Tibial artery (tissue), 4 donors: Measurements from ENCODE around the gene DAPK2.
A peak's percentile ranks its signal among the peaks of the same experiment; 100 is the strongest.

ENCODE experiments used
- DNase-seq, 2 donors: peaks; one replicate each; pipeline ENCODE4 v3.0.0-alpha.2; 2019
- H3K27ac ChIP-seq, 2 donors: fragments of 200-600 bp; sonication (generic) in 1 of 2; 1 replicate in 1 of 2; 2 replicates in 1 of 2; pipeline ENCODE4 v1.5.1; 2018 to 2019; ENCODE audit warnings: mild to moderate bottlenecking in 1 of 2
- H3K27me3 ChIP-seq, 2 donors: fragments of 200-600 bp; sonication (generic) in 1 of 2; one replicate each; pipeline versions ENCODE4 v1.5.1 to v1.6.0; 2016 to 2019
- H3K36me3 ChIP-seq, 3 donors: fragments of 200-600 bp; sonication (generic) in 2 of 3; one replicate each; pipeline ENCODE4 v1.5.1; 2016 to 2019; ENCODE audit warnings: mild to moderate bottlenecking in 2 of 3
- H3K4me1 ChIP-seq, 4 donors: fragments of 200-600 bp; sonication (generic) in 2 of 4; 1 replicate in 3 of 4; 2 replicates in 1 of 4; pipeline ENCODE4 v1.5.1; 2016 to 2019
- H3K4me3 ChIP-seq, 2 donors: fragments of 200-600 bp; sonication (generic) in 1 of 2; 1 replicate in 1 of 2; 2 replicates in 1 of 2; pipeline ENCODE4 v1.5.1; 2018 to 2019; ENCODE audit warnings: mild to moderate bottlenecking in 2 of 2
- H3K9me3 ChIP-seq, 3 donors: fragments of 200-600 bp; sonication (generic) in 1 of 3; one replicate each; pipeline ENCODE4 v1.5.1; 2016 to 2019
- CTCF ChIP-seq, 2 experiments: fragments of 200-600 bp in 1 of 2; fragments of 450-650 bp in 1 of 2; IDR thresholded peaks; one replicate each; pipeline ENCODE4 v1.5.1; 2017 to 2019; ENCODE audit warnings: antibody characterized with exemption in 2 of 2, mild to moderate bottlenecking in 1 of 2, moderate library complexity in 1 of 2
- intact Hi-C: fragments of 100-400 bp; cut with DNase I; formaldehyde crosslinking; loops from one replicate; pipeline ENCODE4 v1.15.0; 2023; ENCODE audit warnings: low total_unique reads

The DAPK2 gene

GRCh38 chr15:63899193-63899592 lies 147.1 kb downstream of the DAPK2 start:
- DNase-seq: peak; percentile 45 to 64
- no peaks in the 10 kb centered on the region for H3K36me3 ChIP-seq
- TF ChIP-seq CTCF (IDR thresholded peaks at IDR 0.05): no peak
- no peak overlapping the region for H3K4me3 ChIP-seq
- H3K4me1 ChIP-seq: peaks cover 0 to 10% (median 0%) of the 10 kb centered on the region in 4 donors
- intact Hi-C loops: no loop called here
- no peaks in the 10 kb centered on the region for H3K9me3 ChIP-seq
- no peaks in the 10 kb centered on the region for H3K27me3 ChIP-seq
- no peak overlapping the region for H3K27ac ChIP-seq

DNA sequence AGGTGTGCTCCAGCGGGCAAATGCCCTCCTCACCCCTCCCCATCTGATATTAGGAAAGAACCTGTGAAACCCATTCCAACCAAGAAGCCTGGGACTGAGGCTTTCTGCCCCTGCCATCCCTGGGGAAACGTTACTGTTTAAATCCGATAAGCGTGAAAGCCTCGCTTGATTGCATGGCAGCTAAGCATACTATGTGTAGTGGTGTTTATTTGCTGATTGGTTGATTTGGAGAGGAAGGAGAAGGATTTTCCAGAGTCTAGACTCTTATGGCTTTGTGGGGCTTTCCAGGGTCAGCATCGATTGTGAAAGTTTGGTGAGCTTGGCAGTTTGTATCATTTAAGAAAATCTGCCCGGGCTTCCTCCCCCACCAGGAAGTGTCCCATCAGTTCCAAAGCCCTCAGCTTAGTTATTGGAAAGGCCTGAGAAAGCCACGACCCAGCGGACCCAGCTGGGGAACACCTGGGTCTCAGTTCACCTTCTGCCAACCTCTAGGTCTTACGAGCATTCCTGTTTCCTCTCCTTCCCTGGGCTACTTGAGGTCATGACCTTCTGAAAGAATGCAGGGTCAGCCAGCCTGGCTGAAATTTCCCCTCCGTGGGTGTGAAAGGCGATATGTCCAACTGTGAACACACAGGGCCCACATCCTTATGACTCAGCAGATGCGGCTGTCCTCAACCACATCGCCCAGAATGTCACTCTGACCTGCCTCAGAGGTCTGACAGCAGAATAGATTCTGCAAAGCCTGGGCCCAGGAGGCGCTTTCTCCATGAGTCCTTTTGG lies 149.8 kb downstream of the DAPK2 start:
- TF ChIP-seq CTCF (IDR thresholded peaks at IDR 0.05): no peak
- intact Hi-C loops: no loop called here
- Histone ChIP-seq H3K4me1 (peaks cover 0 to 10% (median 0%) of the 10 kb centered on the region in 4 donors), H3K4me3 (no peak overlapping the region), H3K27ac (no peak overlapping the region), H3K27me3 (no peaks in the 10 kb centered on the region), H3K9me3 (no peaks in the 10 kb centered on the region), H3K36me3 (no peaks in the 10 kb centered on the region)
- peak; percentile 64 to 65 for DNase-seq

GRCh38 chr15:63895787-63896218 lies 150.5 kb downstream of the DAPK2 start:
- intact Hi-C loops: no loop called here
- peaks cover 0 to 10% (median 0%) of the 10 kb centered on the region in 4 donors for H3K4me1 ChIP-seq

DNA sequence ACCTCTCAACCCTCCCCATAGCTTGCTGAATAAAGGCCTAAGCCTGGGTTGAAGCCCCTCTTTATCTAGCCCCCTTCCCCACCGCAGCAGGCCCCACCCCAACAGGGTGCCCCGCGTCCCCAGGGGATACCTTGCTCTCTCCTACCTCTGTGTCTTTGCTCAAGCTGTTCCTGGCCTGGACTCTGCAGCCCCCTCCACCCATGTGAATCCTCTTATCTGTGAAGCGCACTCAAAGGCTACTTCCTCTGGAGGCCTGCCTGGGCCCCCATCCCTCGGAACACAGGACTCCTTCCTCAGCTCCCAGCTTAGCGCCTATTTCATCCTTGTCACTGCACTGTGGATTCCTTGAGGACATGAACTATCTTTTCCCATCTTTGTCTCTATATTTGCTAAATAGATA lies 151.1 kb downstream of the DAPK2 start:
- Histone ChIP-seq H3K27ac (no peak overlapping the region), H3K9me3 (no peaks in the 10 kb centered on the region), H3K4me3 (no peak overlapping the region), H3K4me1 (peaks cover 0 to 10% (median 0%) of the 10 kb centered on the region in 4 donors), H3K27me3 (no peaks in the 10 kb centered on the region), H3K36me3 (no peaks in the 10 kb centered on the region)
- intact Hi-C loops: no loop called here
- no peak for TF ChIP-seq CTCF (IDR thresholded peaks at IDR 0.05)
- peak in 1 of 2 donors; percentile 43 for DNase-seq

More at GRCh38 chr15:63895787-63896218, 150.5 kb downstream of the DAPK2 start:
- Histone ChIP-seq H3K36me3 (no peaks in the 10 kb centered on the region), H3K9me3 (no peaks in the 10 kb centered on the region), H3K27me3 (no peaks in the 10 kb centered on the region), H3K4me3 (no peak overlapping the region), H3K27ac (no peak overlapping the region)
- DNase-seq: peak in 1 of 2 donors; percentile 57
- no peak for TF ChIP-seq CTCF (IDR thresholded peaks at IDR 0.05)

GRCh38 chr15:63894662-63894949 lies 151.7 kb downstream of the DAPK2 start:
- Histone ChIP-seq H3K36me3 (no peaks in the 10 kb centered on the region), H3K4me1 (peaks cover 0 to 10% (median 0%) of the 10 kb centered on the region in 4 donors), H3K4me3 (no peak overlapping the region), H3K27ac (no peak overlapping the region), H3K27me3 (no peaks in the 10 kb centered on the region), H3K9me3 (no peaks in the 10 kb centered on the region)
- intact Hi-C loops: no loop called here
- TF ChIP-seq CTCF (IDR thresholded peaks at IDR 0.05): no peak
- no peak for DNase-seq
